Choroid plexus epithelial cell (primary cell): ENCODE results near the gene C12orf60.
A peak's percentile ranks its signal among the peaks of the same experiment; 100 is the strongest.

Source experiments
- DNase-seq: peaks from one replicate; pipeline ENCODE4 v3.0.0-alpha.2; 2010; ENCODE audit warnings: low read depth
- H3K4me3 ChIP-seq: 2 replicates; pipeline ENCODE4 v1.5.1; 2011; ENCODE audit warnings: low read depth, mild to moderate bottlenecking, control low read depth, low read length, moderate library complexity
- TF ChIP-seq, protein P1 (sequence below): conservative IDR thresholded peaks from 2 replicates; pipeline ENCODE4 v1.5.1; 2011; ENCODE audit warnings: low read depth, mild to moderate bottlenecking, control low read depth, inconsistent platforms, low read length, moderate library complexity

Gene C12orf60

DNA sequence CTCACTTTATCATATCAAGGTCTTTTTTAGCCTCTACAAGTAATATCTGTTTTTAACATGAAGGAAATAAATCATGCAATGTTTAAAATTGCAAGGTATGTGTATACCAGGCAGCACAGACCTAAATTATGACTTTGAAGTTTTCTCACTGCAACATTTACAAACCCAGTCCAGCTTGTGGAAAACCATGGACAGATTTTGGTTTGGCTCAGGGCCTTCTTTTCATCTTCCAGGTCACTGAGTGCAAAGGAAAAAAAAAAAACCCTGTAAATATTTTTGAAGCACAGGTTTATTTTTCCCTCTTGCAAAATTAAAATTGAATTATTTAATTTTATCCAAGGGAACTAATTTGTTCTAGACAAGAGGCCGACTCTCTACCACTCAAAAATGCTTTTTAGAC lies 68.4 kb downstream of the C12orf60 start:
- no peak overlapping the region for H3K4me3 ChIP-seq
- TF ChIP-seq, protein P1, sequence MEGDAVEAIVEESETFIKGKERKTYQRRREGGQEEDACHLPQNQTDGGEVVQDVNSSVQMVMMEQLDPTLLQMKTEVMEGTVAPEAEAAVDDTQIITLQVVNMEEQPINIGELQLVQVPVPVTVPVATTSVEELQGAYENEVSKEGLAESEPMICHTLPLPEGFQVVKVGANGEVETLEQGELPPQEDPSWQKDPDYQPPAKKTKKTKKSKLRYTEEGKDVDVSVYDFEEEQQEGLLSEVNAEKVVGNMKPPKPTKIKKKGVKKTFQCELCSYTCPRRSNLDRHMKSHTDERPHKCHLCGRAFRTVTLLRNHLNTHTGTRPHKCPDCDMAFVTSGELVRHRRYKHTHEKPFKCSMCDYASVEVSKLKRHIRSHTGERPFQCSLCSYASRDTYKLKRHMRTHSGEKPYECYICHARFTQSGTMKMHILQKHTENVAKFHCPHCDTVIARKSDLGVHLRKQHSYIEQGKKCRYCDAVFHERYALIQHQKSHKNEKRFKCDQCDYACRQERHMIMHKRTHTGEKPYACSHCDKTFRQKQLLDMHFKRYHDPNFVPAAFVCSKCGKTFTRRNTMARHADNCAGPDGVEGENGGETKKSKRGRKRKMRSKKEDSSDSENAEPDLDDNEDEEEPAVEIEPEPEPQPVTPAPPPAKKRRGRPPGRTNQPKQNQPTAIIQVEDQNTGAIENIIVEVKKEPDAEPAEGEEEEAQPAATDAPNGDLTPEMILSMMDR: no peak
- DNase-seq: no peak

DNA sequence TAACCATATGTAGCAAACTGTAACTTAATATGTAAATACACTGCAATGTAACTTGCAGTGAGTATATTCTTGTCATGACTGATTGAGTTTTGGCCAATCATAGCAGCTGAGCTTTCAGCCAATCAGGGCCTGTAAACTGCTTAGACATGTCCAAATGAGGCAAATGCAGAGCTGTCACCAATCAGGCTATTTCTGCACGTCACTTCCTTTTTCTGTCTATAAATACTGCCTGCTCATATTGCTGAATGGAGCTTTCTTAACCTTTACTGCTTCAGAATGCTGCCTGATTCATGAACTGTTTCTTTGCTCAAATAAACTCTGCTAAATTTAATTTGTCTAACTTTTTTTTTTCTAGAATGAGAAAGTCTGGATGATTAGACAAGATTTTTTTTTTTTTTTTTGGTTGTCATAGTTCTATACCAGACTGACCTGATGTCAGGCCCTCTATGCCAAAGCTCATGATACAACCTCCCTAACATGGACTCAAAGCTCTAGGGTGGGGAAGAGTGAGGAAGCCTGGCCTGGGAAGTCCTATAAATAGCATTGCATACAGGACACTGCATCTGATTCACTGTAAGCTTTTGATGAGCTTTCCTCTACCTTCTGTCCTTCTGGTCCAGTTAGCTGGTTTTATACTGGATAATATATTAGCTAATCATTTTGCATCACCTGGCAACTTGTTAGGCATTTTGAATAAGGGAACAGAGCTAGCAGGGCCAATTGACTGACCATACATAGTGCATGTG lies 70.1 kb downstream of the C12orf60 start:
- TF ChIP-seq, protein P1: no peak
- no peak overlapping the region for H3K4me3 ChIP-seq
- peak; percentile 7 for DNase-seq
